ENCODE results near the gene TOM1L2.

GRCh38 chr17:17817552-17817947 lies 154.7 kb downstream of the TOM1L2 start:
- no peak for TF ChIP-seq CTCF (IDR thresholded peaks at IDR 0.05)
- no peak for TF ChIP-seq POLR2A (IDR thresholded peaks at IDR 0.05)
- no peak for TF ChIP-seq EP300 (IDR thresholded peaks at IDR 0.05)
- TF ChIP-seq POLR2AphosphoS5 (IDR thresholded peaks at IDR 0.05): no peak

Data from stomach (tissue), 4 donors.